ENCODE measurements around the gene CCNH.
A peak's percentile ranks its signal among the peaks of the same experiment; 100 is the strongest.

CCNH gene

GRCh38 chr5:87401626-87402025, 11.1 kb downstream of the CCNH start:
- no peak for DNase-seq

- peak; percentile 18 to 68 (median 58) for DNase-seq
Measured at GRCh38 chr5:87400305-87400899, 12.3 kb downstream of the CCNH start.

GRCh38 chr5:87399720-87400119, 13.0 kb downstream of the CCNH start:
- peak; percentile 22 to 67 (median 64) for DNase-seq

GRCh38 chr5:87398981-87399614, 13.6 kb downstream of the CCNH start:
- no peak for DNase-seq

GRCh38 chr5:87394411-87395165, 18.1 kb downstream of the CCNH start:
- peak in 2 of 3 donors; percentile 39 to 43 for DNase-seq

- DNase-seq = no peak
Measured at GRCh38 chr5:87393331-87393730, 19.4 kb downstream of the CCNH start.

GRCh38 chr5:87392801-87393200, 19.9 kb downstream of the CCNH start:
- DNase-seq = no peak

- no peak for DNase-seq
Measured at GRCh38 chr5:87392170-87392569, 20.6 kb downstream of the CCNH start.

GRCh38 chr5:87390576-87391199, 22.0 kb downstream of the CCNH start:
- no peak for DNase-seq

- DNase-seq = no peak
Measured at GRCh38 chr5:87390075-87390474, 22.7 kb downstream of the CCNH start.

- DNase-seq = no peak
Measured at GRCh38 chr5:87389296-87390034, 23.3 kb downstream of the CCNH start.

GRCh38 chr5:87388129-87388528, 24.6 kb downstream of the CCNH start:
- no peak for DNase-seq

- no peak for DNase-seq
Measured at GRCh38 chr5:87385802-87386201, 26.9 kb downstream of the CCNH start.

- DNase-seq = no peak
Measured at GRCh38 chr5:87383216-87383615, 29.5 kb downstream of the CCNH start.

GRCh38 chr5:87382224-87382623, 30.5 kb downstream of the CCNH start:
- no peak for DNase-seq

GRCh38 chr5:87372705-87373104, 40.0 kb downstream of the CCNH start:
- no peak for DNase-seq

- no peak for DNase-seq
Measured at GRCh38 chr5:87369431-87369830, 43.3 kb downstream of the CCNH start.

GRCh38 chr5:87368601-87369000, 44.1 kb downstream of the CCNH start:
- no peak for DNase-seq

GRCh38 chr5:87367243-87367642, 45.5 kb downstream of the CCNH start:
- no peak for DNase-seq

GRCh38 chr5:87361536-87362213, 51.1 kb downstream of the CCNH start:
- DNase-seq = no peak

- DNase-seq = no peak
Measured at GRCh38 chr5:87361031-87361445, 51.7 kb downstream of the CCNH start.

GRCh38 chr5:87360132-87360531, 52.6 kb downstream of the CCNH start:
- DNase-seq = no peak
